C1 segment of cervical spinal cord (tissue), 14 donors: ENCODE results near the gene FAM193A.

Experiments used
- DNase-seq, 14 donors: peaks; one replicate each; lab custom pipeline; 2025; lab: John Stamatoyannopoulos, UW

Gene FAM193A

DNA sequence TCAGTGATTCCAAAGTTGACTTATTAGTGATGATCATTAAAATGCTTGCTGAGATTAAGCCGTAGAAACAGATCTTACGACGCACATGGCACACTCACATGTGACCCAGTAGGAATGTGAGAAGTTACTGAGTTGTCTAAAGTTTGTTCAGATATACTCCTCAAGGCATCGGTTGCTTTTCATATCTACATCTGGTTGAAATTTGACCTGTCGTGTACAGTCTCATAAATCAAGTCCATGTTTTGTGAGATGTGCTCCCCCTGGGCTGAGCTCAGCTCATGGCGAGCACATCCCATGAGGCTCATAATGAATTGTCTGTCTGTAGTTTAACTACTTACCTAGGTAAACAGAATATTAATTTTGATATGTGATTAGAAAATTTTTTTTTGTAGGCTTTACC is 152.7 kb downstream of the FAM193A start:
- DNase-seq, result no peak

DNA sequence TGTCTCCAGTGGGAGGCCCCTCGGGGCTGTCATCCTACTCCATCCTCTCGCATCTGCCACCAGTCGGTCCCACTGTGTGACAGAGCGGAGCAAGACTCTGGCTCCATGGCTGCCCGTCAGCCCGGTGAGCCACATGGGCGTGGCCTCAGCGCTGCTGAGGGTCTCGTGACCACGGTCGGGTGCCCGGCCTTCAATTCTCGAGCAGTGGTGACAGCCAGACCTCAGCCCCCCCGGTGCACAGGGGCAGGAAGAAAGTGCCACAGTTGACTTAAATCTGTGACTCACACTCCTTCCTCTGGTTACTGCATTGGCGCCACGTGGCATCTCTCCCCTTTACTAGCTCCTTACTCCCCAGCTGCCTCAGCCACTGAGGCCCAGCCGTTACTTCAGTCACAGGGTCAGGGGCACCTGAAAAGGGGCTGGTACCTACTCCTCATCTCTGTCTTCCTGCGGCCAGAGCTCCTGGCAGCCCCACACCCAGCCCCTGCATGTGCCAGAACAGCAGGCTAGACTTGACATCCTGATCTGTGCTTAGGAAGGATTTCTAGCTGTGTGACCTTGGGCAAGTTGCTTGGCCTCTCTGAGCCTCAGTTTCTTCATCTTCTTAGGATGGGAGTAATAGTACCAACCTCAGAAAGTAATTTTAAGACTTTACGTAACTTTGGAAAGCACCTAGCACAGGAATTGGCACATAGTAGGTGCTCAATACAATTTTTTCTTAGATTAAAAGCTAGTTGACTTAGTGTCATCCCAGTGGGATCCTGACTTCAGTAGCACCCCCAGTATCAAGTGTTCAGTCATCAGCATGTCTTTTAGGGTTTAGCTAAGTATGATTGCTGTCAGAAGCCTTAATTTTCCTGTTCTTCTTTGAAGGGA is 153.6 kb downstream of the FAM193A start:
- DNase-seq, result no peak

DNA sequence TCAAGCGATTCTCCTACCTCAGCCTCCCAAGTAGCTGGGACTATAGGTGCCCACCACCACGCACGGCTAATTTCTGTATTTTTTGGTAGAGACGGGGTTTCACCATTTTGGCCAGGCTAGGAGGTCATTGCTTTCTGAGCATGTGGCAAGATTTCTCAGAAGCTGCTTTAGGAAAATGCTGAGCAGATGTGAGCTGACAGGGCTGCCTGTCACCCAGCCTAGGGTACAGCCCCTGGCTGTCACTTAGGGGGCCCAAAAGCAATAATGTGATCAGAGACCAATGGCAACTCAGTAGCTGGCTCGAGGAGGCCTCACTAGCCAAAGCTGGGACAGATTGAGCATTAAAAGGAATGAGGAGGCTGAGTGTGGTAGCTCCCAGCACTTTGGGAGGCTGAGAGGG is 154.9 kb downstream of the FAM193A start:
- no peak for DNase-seq

DNA sequence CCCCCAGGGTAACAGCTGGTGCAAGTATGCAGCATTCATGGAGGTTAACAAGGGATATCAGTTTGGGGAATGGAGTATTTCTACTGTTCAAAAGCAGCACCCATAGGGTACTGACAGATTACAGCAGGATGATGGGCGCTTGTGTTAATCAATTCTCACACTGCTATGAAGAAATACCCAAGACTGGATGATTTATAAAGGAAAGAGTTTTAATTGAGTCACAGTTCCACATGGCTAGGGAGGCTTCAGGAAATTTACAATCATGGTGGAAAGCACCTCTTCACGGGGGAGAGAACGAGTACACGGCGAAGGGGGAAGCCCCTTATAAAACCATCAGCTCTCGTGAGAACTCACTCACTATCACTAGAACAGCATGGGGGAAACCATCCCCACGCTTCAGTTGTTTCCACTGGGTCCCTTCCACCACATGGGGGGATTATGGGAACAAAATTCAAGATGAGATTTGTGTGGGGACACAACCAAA is 155.5 kb downstream of the FAM193A start:
- no peak for DNase-seq

DNA sequence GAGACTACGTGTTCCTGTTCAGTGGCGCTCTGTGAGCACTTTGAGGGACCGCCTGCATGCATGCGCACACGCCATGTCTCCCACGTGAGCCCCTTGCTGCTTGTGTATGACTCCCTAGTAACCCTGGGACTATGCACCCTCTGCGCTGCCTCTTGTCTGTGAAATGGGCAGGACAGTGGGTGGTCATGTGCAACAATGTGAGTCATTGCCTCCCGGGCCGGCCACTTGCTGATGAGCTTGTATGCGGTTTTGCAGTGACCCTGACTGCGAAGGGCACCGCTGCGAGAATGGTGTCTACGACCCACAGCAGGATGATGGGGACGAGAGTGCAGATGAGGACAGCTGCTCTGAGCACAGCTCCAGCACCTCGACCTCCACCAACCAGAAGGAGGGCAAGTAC is 158.2 kb downstream of the FAM193A start:
- DNase-seq, result no peak

DNA sequence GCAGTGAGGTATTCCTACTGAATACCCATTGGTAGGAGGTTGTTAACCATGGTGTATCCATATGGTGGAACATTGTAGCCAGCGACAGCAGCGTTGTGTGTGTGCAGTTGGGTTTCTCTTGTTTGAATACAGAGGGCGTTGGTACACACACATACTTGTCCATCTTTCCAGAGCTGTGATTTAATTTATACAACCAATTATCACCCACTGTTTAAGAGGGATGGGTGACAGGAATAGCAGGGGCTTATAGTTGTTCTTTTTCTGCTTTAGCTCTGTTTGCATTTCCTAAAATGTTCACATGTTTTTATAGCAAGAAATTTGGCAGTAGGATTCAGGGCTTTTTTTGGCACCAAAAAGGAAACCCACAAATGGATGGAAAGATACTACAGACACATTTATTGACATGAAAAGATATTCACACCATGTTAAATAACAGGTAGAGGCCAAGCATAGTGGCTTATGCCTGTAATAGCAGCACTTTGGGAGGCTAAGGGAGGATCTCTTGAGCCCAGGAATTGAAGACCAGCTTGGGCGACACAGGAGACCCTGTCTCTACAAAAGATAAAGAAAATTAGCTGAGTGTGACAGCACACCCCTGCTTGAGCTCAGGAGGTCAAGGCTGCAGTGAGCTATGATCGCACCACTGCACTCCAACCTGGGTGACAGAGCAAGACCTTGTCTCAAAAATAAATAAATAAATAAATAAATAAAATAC is 159.1 kb downstream of the FAM193A start:
- no peak for DNase-seq

DNA sequence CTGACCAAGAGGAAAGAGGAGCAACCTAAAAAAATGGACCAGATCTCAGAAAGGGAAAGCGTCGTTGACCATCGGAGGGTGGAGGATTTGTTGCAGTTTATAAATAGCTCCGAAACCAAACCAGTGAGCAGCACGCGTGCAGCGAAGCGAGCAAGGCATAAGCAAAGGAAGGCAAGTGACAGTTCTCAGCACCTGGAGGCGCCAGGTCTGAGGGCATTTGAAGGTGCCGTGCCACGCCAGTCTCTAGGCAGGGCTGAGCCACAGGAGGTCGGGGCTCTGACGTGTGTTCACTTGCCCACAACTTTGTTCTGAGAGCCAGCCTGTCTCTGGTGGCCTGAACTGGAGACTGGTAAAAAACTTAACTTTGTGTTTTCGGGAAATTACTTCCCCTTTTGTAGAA is 160.0 kb downstream of the FAM193A start:
- DNase-seq, result no peak

DNA sequence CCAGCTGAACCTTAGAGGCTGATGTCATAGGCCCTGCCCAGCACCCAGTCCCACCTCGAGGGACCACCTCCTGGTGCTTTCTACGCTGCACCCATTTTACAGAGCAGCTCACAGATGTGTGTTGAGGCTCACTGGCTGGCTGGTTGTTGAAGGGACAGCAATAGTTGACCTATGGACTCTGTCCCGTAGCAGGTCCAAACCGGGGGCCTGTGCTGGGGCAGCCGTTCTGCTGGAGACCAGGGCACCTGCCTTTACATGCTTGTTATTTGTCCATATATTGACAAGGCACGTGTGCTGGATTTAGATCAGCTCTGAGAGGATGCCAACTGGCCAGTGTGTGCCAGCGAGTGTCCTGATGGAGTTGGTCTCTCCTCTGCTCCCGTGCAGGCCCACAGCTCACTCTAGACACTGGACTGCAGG is 161.6 kb downstream of the FAM193A start:
- no peak for DNase-seq

DNA sequence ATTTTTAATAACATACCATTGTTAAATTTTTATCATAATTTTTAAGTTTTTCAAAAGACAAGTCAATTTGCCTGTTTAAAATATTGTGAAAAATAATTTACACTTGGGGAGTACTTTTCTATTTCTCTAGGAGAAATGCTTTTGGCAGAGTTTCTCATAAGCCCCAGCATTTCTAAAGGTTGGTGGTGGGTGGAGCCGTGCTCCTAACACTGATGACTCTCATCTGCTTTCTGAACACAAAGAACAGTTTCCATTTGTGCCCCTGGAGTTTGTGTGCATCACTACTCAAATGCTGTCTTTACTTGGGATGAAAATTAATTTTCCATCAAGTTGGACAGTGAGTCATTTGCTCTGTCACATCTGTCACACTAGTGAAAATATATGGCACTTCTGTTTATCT is 162.1 kb downstream of the FAM193A start:
- no peak for DNase-seq

DNA sequence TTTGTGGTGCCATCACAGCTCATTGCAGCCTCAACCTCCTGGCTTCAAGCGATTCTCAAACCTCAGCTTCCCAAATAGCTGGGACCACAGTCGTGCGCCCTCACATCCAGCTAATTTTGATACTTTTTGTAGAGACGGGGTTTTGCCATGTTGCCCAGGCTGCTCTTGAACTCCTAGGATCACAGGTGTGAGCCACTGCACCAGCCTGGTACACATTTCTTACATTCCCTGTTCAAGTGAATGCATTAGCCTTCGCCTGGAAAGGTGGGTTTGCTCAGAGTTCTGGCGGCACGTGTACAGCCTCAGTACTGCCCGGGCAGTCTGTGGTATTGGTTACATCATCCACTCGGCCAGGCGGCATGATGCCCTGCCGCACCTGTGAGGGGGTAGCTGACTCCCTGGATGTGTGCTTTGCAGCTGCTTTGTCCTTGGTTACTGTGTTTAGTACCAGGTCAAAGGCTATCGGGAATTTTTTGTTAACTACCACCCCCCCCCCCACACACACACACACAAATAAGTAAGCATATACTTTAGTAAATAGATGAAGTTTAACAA is 162.6 kb downstream of the FAM193A start:
- no peak for DNase-seq

DNA sequence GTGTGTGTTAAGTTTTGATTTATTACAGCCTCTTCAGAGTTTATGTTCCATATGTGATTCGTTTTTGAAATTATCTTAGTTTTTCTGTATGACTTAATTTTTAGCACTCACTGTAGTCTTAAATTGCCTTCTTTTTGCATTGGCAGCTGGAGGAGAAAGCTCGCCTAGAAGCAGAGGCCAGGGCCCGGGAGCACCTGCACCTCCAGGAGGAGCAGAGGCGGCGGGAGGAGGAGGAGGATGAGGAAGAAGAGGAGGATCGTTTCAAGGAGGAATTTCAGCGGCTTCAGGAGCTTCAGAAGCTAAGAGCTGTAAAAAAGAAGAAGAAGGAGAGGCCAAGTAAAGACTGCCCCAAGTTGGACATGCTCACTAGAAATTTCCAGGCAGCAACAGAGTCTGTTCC is 163.1 kb downstream of the FAM193A start:
- no peak for DNase-seq

DNA sequence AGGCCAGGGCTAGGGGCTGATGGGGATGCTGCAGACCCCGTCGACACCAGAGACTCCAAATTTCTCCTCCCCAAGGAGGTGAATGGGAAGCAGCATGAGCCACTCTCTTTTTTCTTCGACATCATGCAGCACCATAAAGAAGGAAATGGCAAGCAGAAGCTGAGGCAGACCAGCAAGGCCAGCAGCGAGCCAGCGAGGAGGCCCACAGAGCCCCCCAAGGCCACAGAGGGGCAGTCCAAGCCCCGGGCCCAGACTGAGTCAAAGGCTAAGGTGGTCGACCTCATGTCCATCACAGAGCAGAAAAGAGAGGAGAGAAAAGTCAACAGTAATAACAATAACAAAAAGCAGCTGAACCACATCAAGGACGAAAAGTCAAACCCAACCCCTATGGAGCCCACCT is 163.6 kb downstream of the FAM193A start:
- no peak for DNase-seq

DNA sequence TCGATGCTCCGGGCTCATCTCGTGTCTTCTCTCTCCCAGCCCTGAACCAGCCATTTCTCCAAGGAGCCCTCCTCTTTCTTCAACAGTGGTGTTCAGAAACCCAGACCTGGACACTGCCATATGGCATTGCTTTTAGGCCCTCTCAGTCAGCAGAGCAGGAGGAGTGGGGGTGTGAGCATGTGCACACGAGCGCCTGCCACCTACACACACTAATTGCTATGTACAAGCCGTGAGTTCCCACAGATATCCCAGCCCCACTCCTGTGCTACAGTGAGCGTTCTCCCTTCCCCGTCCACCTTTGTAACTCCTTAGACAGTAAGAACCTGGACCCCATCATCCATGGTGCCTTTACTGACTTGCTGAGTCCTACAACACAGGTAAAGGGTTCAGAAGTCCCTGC is 165.9 kb downstream of the FAM193A start:
- no peak for DNase-seq

DNA sequence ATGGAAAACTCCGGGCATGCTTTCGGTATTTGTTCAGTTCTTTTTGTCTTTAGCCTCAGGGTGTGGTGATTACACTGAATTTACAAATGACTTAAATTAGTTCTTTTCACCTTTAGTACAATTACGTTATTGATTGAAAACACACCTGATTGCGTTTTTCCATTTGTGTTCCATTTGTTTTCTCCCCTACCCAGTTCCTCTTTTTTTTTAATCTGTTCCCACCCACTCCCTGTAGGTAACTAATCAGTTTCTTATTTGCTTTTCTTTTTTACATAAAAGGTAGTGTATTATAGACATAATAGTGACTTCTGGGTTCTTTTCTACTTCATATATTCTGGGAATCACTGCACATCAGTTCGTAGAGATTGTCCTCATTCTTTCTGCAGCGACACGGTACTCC is 166.3 kb downstream of the FAM193A start:
- DNase-seq, result no peak

DNA sequence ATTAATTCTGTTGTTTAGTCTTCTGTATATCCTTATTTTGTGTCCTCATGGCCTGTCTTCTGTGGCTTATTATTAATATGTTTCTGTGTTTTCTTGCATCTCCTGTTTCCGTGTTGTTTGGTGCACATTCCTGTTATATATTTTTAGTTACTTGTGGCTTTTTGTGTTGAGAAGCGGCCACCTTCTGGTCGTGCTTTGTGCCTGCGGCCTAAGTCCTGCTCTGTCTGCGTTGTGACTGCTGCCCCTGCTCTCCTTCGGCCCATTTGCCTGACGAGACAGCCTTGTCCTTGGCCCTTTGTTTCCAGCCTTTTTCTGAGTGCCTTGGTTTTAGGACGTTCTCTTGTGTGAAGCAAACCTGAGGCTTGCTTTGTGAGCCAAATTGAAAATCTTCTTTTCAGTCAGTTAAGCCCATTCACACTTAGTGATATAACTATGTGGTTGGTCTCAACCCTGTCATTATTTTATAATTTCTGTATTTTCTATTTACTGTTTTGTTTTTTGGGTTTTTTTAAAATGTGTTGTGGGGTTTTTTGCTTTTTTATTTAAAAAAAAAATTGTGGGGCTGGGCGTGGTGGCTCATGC is 175.9 kb downstream of the FAM193A start:
- no peak for DNase-seq

DNA sequence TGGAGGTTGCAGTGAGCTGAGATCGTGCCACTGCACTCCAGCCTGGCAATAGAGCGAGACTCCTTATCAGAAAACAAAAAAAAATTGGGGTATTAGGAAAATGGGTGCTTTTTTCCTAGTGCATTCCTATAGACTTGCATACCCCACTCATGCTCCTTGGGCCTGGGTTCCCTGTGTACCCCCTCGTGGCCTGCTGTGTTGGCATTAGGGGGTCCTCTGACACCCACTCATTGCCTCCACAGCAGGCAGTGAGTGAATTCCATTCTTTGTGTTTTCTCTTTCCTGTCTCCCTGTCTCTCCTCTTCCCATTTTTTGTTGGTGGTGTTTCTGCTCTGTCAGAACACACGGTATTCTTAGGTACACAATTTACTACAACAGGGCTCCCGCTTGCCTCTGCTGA is 176.9 kb downstream of the FAM193A start:
- no peak for DNase-seq

DNA sequence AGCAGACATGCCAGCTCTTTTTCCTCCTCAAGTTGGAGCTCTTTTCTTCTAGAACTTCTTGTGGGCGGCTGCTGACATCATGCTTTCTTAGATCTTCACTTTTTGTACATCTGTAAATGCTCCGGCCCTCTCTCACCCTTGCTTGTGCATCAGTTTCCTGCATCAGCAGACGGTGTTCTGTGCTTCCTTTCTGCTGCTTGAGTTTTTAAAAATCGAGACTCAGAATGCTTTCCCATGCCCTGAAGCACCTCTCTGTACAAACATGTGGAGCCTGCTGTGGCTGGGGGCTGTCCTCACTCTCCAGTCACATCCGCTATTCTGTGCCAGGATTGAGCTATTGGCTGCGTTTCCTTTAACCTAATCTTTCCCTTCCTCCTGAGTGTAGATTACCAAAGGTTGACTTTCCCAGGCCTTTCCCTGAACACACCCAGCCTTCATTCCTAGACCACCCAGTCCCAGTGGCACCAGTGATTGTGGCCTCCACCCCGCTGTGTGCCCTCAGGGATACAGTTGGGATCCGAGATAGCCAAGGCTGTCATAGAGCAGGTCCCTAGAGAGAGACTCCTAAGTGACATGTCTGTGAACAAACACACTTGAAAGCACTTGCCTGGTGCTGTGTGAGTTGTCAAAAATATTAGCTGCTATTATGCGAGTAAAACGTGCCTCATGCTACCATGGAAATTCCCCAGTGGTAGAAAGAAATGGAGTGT is 177.8 kb downstream of the FAM193A start:
- DNase-seq, result no peak

DNA sequence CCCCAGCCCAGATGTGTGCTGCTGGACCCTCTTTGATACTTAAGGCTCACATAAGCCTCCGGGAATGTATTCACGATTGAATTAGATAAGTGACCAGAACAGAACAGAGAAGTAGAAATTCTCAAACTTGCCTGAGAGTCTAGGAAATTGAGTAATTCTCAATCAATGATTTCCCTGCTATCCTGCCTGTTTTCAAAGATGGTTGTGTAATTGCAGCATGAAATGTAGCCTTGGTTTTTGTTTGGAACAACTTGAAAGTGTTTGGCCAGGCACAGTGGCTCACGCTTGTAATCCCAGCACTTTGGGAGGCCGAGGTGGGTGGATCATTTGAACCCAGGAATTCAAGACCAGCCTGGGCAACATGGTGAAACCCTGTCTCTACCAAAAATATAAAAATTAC is 178.5 kb downstream of the FAM193A start:
- no peak for DNase-seq

DNA sequence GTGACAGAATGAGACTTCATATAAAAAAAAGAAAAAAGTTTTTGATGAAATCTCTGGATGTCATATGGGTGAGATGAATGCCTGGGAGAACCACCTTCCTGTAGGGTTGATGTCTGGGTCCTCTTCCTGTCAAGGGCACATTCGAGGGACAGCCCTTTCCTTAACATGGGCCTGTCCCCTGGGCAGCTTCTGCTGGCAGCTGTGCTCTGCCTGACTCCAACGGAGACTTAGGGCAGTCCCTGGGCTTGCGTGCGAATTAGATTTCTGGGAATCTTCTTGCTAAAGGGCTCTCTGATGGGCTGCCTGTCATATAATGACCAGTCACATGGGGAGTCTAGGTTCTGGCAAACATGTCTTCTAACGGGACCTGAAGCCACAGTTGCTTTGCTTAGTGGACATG is 179.0 kb downstream of the FAM193A start:
- DNase-seq, result no peak

DNA sequence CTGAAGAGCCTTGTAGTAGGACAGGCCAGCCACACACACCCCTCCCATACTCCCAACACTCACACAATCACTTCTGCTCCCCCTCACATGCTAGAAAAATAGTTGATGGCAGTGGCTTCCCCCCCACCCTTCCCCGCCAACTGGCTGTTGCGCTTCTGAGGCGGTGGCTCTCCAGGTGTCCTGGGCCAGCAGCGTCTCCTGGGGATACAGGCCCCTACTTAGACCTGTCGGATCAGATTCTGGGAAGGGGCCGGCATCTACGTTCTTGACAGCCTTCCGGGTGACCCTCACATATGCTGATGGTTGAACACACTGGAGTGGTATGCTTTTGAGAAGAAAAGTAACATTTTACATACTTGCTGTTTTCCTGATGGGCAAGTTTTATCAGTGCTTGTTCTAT is 179.8 kb downstream of the FAM193A start:
- no peak for DNase-seq

DNA sequence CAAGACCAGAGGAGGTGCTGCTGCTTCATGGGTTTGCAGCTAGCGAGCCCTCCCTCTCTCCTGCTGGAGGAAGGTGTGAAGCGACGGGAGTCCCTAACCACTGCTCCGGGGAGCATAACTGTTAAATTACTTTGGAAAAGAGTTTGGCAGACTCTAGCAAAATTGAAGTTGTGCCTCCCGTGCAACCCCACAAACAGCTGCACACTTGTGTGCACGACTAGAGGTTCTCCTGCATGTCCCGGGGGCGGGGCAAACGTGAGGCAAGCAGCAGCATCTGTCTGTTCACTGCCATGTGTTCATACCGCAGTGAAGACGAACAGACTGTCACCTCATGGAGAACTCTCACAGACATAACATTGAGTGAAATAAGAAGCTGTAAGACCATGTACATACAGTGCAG is 185.1 kb downstream of the FAM193A start:
- no peak for DNase-seq

DNA sequence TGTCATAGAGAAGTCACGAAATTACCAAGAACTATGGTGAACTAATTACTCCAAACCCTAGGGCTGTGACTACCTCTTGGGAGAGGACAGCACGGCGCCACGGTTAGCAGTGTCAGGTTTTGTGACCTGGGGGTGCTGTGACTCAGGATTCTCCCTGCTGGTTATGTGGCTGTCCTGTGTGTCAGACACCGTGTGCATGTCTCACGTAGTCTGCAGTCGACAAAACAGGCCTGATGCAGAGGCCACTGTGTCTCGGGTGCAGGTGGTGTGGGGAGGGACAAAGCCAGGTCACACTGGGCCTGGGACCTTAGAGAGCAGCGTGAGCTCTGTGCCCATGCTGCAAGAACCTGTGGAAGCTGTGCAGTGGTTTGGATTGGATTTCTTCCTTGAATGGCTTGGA is 185.6 kb downstream of the FAM193A start:
- DNase-seq, result no peak
